ENCODE data around the gene WWOX.

- TF ChIP-seq CTCF (conservative IDR thresholded peaks at IDR 0.05 in 1 of 2, IDR thresholded peaks at IDR 0.05 in 1 of 2; ENCODE audit: extremely low read depth in 1 of 2, insufficient read depth in 1 of 2, low read depth in 1 of 2, low read length in 2 of 2) (no peak), EZH2 (IDR thresholded peaks at IDR 0.05; ENCODE audit: borderline replicate concordance, low read length) (no peak)
Measured at GRCh38 chr16:78484509-78485058, 385.1 kb downstream of the WWOX start.

Data from mammary epithelial cell (primary cell).